Measurements from ENCODE around the gene MATN1.

The MATN1 gene

GRCh38 chr1:30734580-30734979 is 11.2 kb upstream of the MATN1 start:
- no peaks in the 10 kb centered on the region for H3K36me3 ChIP-seq

GRCh38 chr1:30734106-30734505 is 10.7 kb upstream of the MATN1 start:
- DNase-seq = no peak
- TF ChIP-seq CTCF (IDR thresholded peaks at IDR 0.05; ENCODE audit: low read depth, low read length) = no peak
- Histone ChIP-seq H3K27me3 (ENCODE audit: insufficient read depth, low read depth, severe bottlenecking) (no peaks in the 10 kb centered on the region), H3K4me3 (ENCODE audit: low read depth, low read length) (no peak overlapping the region), H3K9me3 (ENCODE audit: severe bottlenecking) (no peaks in the 10 kb centered on the region), H3K27ac (no peak overlapping the region), H3K36me3 (no peaks in the 10 kb centered on the region)

More at GRCh38 chr1:30734580-30734979, 11.2 kb upstream of the MATN1 start:
- Histone ChIP-seq H3K9me3 (ENCODE audit: severe bottlenecking) (no peaks in the 10 kb centered on the region), H3K4me3 (ENCODE audit: low read depth, low read length) (no peak overlapping the region), H3K27me3 (ENCODE audit: insufficient read depth, low read depth, severe bottlenecking) (no peaks in the 10 kb centered on the region), H3K27ac (no peak overlapping the region)
- no peak for DNase-seq
- TF ChIP-seq CTCF (IDR thresholded peaks at IDR 0.05; ENCODE audit: low read depth, low read length) = no peak

- no peak for TF ChIP-seq CTCF (IDR thresholded peaks at IDR 0.05; ENCODE audit: low read depth, low read length)
- H3K27me3 ChIP-seq (ENCODE audit: insufficient read depth, low read depth, severe bottlenecking) = no peaks in the 10 kb centered on the region
- no peak overlapping the region for H3K4me3 ChIP-seq (ENCODE audit: low read depth, low read length)
- no peak overlapping the region for H3K27ac ChIP-seq
- no peak for DNase-seq
- H3K9me3 ChIP-seq (ENCODE audit: severe bottlenecking) = no peaks in the 10 kb centered on the region
- H3K36me3 ChIP-seq = no peaks in the 10 kb centered on the region
These were observed 10.1 kb upstream of the MATN1 start for GRCh38 chr1:30733493-30733892.

GRCh38 chr1:30732277-30732996 is 9.1 kb upstream of the MATN1 start:
- Histone ChIP-seq H3K9me3 (ENCODE audit: severe bottlenecking) (no peaks in the 10 kb centered on the region), H3K27me3 (ENCODE audit: insufficient read depth, low read depth, severe bottlenecking) (no peaks in the 10 kb centered on the region), H3K27ac (peak overlapping the region; percentile 46), H3K36me3 (no peaks in the 10 kb centered on the region), H3K4me3 (ENCODE audit: low read depth, low read length) (no peak overlapping the region)
- no peak for TF ChIP-seq CTCF (IDR thresholded peaks at IDR 0.05; ENCODE audit: low read depth, low read length)
- DNase-seq = no peak

GRCh38 chr1:30731806-30732276 is 8.5 kb upstream of the MATN1 start:
- no peak for TF ChIP-seq CTCF (IDR thresholded peaks at IDR 0.05; ENCODE audit: low read depth, low read length)
- Histone ChIP-seq H3K36me3 (no peaks in the 10 kb centered on the region), H3K27ac (no peak overlapping the region), H3K27me3 (ENCODE audit: insufficient read depth, low read depth, severe bottlenecking) (no peaks in the 10 kb centered on the region), H3K4me3 (ENCODE audit: low read depth, low read length) (no peak overlapping the region), H3K9me3 (ENCODE audit: severe bottlenecking) (no peaks in the 10 kb centered on the region)
- no peak for DNase-seq

All from WERI-Rb-1 (cell line).